ENCODE results near the gene IL17RC.
"Not testable (repeated sequence)": the region's sequence is repeated elsewhere in the genome, so short reads cannot be mapped to it uniquely, and the experiment has no call there.

IL17RC gene

GRCh38 chr3:9935966-9936510, 19.1 kb downstream of the IL17RC start:
- no peak overlapping the region; the same call in 1 of the 2 replicates for H3K9ac ChIP-seq (ENCODE audit: low read length)
- H3K4me3 ChIP-seq (ENCODE audit: low read depth, low read length, poor library complexity, severe bottlenecking), result peak overlapping the region; percentile 74
- no peak for TF ChIP-seq EZH2 (IDR thresholded peaks at IDR 0.05; ENCODE audit: borderline replicate concordance, low read length)
- TF ChIP-seq CTCF (IDR thresholded peaks at IDR 0.05; ENCODE audit: low read length), result no peak
- H3K36me3 ChIP-seq (ENCODE audit: insufficient read depth, low read length), result peaks cover 32% of the 10 kb centered on the region
- H2AFZ ChIP-seq (ENCODE audit: low read length), result no peak overlapping the region
- no peaks in the 10 kb centered on the region for H3K9me3 ChIP-seq (ENCODE audit: low read length)
- no peaks in the 10 kb centered on the region for H3F3A ChIP-seq (ENCODE audit: insufficient read depth, low read length)
- H3K79me2 ChIP-seq (ENCODE audit: insufficient read depth, low read length), result no peaks in the 10 kb centered on the region
- no peaks in the 10 kb centered on the region for H3K9me2 ChIP-seq (ENCODE audit: low read depth, low read length)
- no peak overlapping the region for H3K27ac ChIP-seq (ENCODE audit: low read depth, low read length, poor library complexity, severe bottlenecking)
- H3K4me1 ChIP-seq (ENCODE audit: insufficient read depth, low read length, severe bottlenecking), result peaks cover 26% of the 10 kb centered on the region
- H3K4me2 ChIP-seq (ENCODE audit: low read length), result peak overlapping the region; percentile 85; the same call in 1 of the 2 replicates
- H3K27me3 ChIP-seq (ENCODE audit: insufficient read depth, low read length), result no peaks in the 10 kb centered on the region
- H4K20me1 ChIP-seq (ENCODE audit: insufficient read depth, low read length), result no peaks in the 10 kb centered on the region

GRCh38 chr3:9937486-9938238, 20.8 kb downstream of the IL17RC start:
- no peaks in the 10 kb centered on the region for H3K27me3 ChIP-seq (ENCODE audit: insufficient read depth, low read length)
- no peaks in the 10 kb centered on the region for H4K20me1 ChIP-seq (ENCODE audit: insufficient read depth, low read length)
- no peak overlapping the region for H3K4me3 ChIP-seq (ENCODE audit: low read depth, low read length, poor library complexity, severe bottlenecking)
- H3K4me2 ChIP-seq (ENCODE audit: low read length), result no peak overlapping the region
- TF ChIP-seq CTCF (IDR thresholded peaks at IDR 0.05; ENCODE audit: low read length) (no peak), EZH2 (IDR thresholded peaks at IDR 0.05; ENCODE audit: borderline replicate concordance, low read length) (no peak)
- H3K27ac ChIP-seq (ENCODE audit: low read depth, low read length, poor library complexity, severe bottlenecking), result no peak overlapping the region
- H3K9ac ChIP-seq (ENCODE audit: low read length), result no peak overlapping the region
- H2AFZ ChIP-seq (ENCODE audit: low read length), result no peak overlapping the region
- H3K79me2 ChIP-seq (ENCODE audit: insufficient read depth, low read length), result no peaks in the 10 kb centered on the region
- H3K36me3 ChIP-seq (ENCODE audit: insufficient read depth, low read length), result peaks cover 34% of the 10 kb centered on the region
- no peaks in the 10 kb centered on the region for H3K9me3 ChIP-seq (ENCODE audit: low read length)
- H3F3A ChIP-seq (ENCODE audit: insufficient read depth, low read length), result no peaks in the 10 kb centered on the region
- H3K4me1 ChIP-seq (ENCODE audit: insufficient read depth, low read length, severe bottlenecking), result peaks cover 21% of the 10 kb centered on the region
- no peaks in the 10 kb centered on the region for H3K9me2 ChIP-seq (ENCODE audit: low read depth, low read length)

GRCh38 chr3:9938966-9939365, 22.1 kb downstream of the IL17RC start:
- Histone ChIP-seq H3K4me1 (ENCODE audit: insufficient read depth, low read length, severe bottlenecking) (peaks cover 21% of the 10 kb centered on the region), H3K79me2 (ENCODE audit: insufficient read depth, low read length) (no peaks in the 10 kb centered on the region), H3K27ac (ENCODE audit: low read depth, low read length, poor library complexity, severe bottlenecking) (no peak overlapping the region), H3K9me2 (ENCODE audit: low read depth, low read length) (no peaks in the 10 kb centered on the region), H3K4me3 (ENCODE audit: low read depth, low read length, poor library complexity, severe bottlenecking) (no peak overlapping the region), H3K4me2 (ENCODE audit: low read length) (no peak overlapping the region), H2AFZ (ENCODE audit: low read length) (no peak overlapping the region), H3K9ac (ENCODE audit: low read length) (no peak overlapping the region), H3F3A (ENCODE audit: insufficient read depth, low read length) (no peaks in the 10 kb centered on the region), H3K9me3 (ENCODE audit: low read length) (no peaks in the 10 kb centered on the region), H3K27me3 (ENCODE audit: insufficient read depth, low read length) (no peaks in the 10 kb centered on the region), H3K36me3 (ENCODE audit: insufficient read depth, low read length) (peaks cover 35% of the 10 kb centered on the region), H4K20me1 (ENCODE audit: insufficient read depth, low read length) (no peaks in the 10 kb centered on the region)
- TF ChIP-seq EZH2 (IDR thresholded peaks at IDR 0.05; ENCODE audit: borderline replicate concordance, low read length), result no peak
- no peak for TF ChIP-seq CTCF (IDR thresholded peaks at IDR 0.05; ENCODE audit: low read length)

- not testable (repeated sequence) for H3K4me2 ChIP-seq (ENCODE audit: low read length); H4K20me1 ChIP-seq (ENCODE audit: insufficient read depth, low read length); H3K9ac ChIP-seq (ENCODE audit: low read length); H3K9me2 ChIP-seq (ENCODE audit: low read depth, low read length); H3K27me3 ChIP-seq (ENCODE audit: insufficient read depth, low read length); H3K4me3 ChIP-seq (ENCODE audit: low read depth, low read length, poor library complexity, severe bottlenecking); H3F3A ChIP-seq (ENCODE audit: insufficient read depth, low read length); H3K9me3 ChIP-seq (ENCODE audit: low read length); H3K79me2 ChIP-seq (ENCODE audit: insufficient read depth, low read length); H3K27ac ChIP-seq (ENCODE audit: low read depth, low read length, poor library complexity, severe bottlenecking); H2AFZ ChIP-seq (ENCODE audit: low read length)
- peaks cover 40% of the 10 kb centered on the region for H3K36me3 ChIP-seq (ENCODE audit: insufficient read depth, low read length)
- H3K4me1 ChIP-seq (ENCODE audit: insufficient read depth, low read length, severe bottlenecking), result peaks cover 12% of the 10 kb centered on the region
Measured at GRCh38 chr3:9939906-9940305, 23.0 kb downstream of the IL17RC start.
